ENCODE measurements around the gene CD22. TPM values are rescaled to one million over a fixed set of nuclear protein-coding genes. Genes with fewer than 3 reads are reported as not detected.

CD22 gene
- total and polyA plus RNA-seq, 8 donors: 0.32 to 2.1 (median 0.71) TPM

- Histone ChIP-seq H3K27ac (no peak overlapping the region), H3K9me3 (no peaks in the 10 kb centered on the region), H3K36me3 (no peaks in the 10 kb centered on the region), H3K27me3 (no peaks in the 10 kb centered on the region), H3K4me3 (no peak overlapping the region), H3K4me1 (no peaks in the 10 kb centered on the region)
- intact Hi-C loops (cut with DNase I): loop anchor here in 1 of 3 donors (10.0 kb wide), 1 partner anchor 128 kb away; no protein-coding TSS in a partner anchor
- no peak for TF ChIP-seq CTCF (IDR thresholded peaks at IDR 0.05)
- FAIRE-seq (no peak), DNase-seq (peak in 1 of 6 donors; percentile 45), ATAC-seq (peak in 1 of 4 donors; percentile 40)
- whole genome bisulfite sequencing, 2 donors: 55 to 69% methylated on average over 22 to 28 of the region's 28 CpGs
Observed at GRCh38 chr19:35346193-35347052, 17.4 kb downstream of the CD22 start.

- H3K36me3 ChIP-seq: no peaks in the 10 kb centered on the region
- intact Hi-C loops (cut with DNase I): loop anchor here in 1 of 3 donors (10.0 kb wide), 1 partner anchor 127 kb away; no protein-coding TSS in a partner anchor
Observed at GRCh38 chr19:35347171-35347929, 18.4 kb downstream of the CD22 start, which contains the start of gene FFAR1. FFAR1 (plus strand) TSS chr19:35347902; CDS start chr19:35351552, 3,650 bp downstream.

GRCh38 chr19:35347930-35348298 is 18.9 kb downstream of the CD22 start:
- WGBS, 2 donors: 70% methylated on average over 7 of the region's 7 CpGs
- Histone ChIP-seq H3K27ac (no peak overlapping the region), H3K4me1 (no peaks in the 10 kb centered on the region), H3K4me3 (no peak overlapping the region), H3K36me3 (no peaks in the 10 kb centered on the region), H3K27me3 (no peaks in the 10 kb centered on the region), H3K9me3 (no peaks in the 10 kb centered on the region)
- no peak for TF ChIP-seq CTCF (IDR thresholded peaks at IDR 0.05)
- DNase-seq: no peak
- no peak for FAIRE-seq
- intact Hi-C loops (cut with DNase I): loop anchor here in 1 of 3 donors (10.0 kb wide), 1 partner anchor 127 kb away; no protein-coding TSS in a partner anchor
- no peak for ATAC-seq

More at GRCh38 chr19:35347171-35347929, 18.4 kb downstream of the CD22 start, which contains the start of gene FFAR1:
- no peak within 1 kb of the TSS for H3K4me3 ChIP-seq
- FAIRE-seq (no peak), ATAC-seq (peak in 1 of 4 donors; percentile 53), DNase-seq (peak in 1 of 6 donors; percentile 54)
- peak within 1 kb of the TSS in 1 of 4 donors; percentile 33 for H3K27ac ChIP-seq
- WGBS, 2 donors: 63 to 69% methylated on average over 18 of the region's 18 CpGs
- no peaks in the 10 kb centered on the region for H3K27me3 ChIP-seq
- no peak for TF ChIP-seq CTCF (IDR thresholded peaks at IDR 0.05)
- no peaks in the 10 kb centered on the region for H3K4me1 ChIP-seq
- H3K9me3 ChIP-seq: no peaks in the 10 kb centered on the region

GRCh38 chr19:35348911-35349611 is 20.1 kb downstream of the CD22 start:
- no peak overlapping the region for H3K4me3 ChIP-seq
- 73 to 76% methylated on average over 18 of the region's 18 CpGs for WGBS, 2 donors
- no peak for FAIRE-seq
- no peak for ATAC-seq
- no peaks in the 10 kb centered on the region for H3K4me1 ChIP-seq
- DNase-seq: peak in 2 of 6 donors; percentile 35 to 56
- no peaks in the 10 kb centered on the region for H3K36me3 ChIP-seq
- H3K27ac ChIP-seq: no peak overlapping the region
- intact Hi-C loops (cut with DNase I): loop anchor here in 1 of 3 donors (10.0 kb wide), 1 partner anchor 126 kb away; no protein-coding TSS in a partner anchor
- no peaks in the 10 kb centered on the region for H3K9me3 ChIP-seq
- no peaks in the 10 kb centered on the region for H3K27me3 ChIP-seq
- no peak for TF ChIP-seq CTCF (IDR thresholded peaks at IDR 0.05)

Data from pancreas (tissue), 10 donors.